MM.1S (cell line): ENCODE measurements around the gene NMNAT3.

Experiments used
- DNase-seq: peaks from one replicate; pipeline ENCODE4 v3.0.0-alpha.2; 2015
- H2AFZ ChIP-seq: fragments of 300-600 bp; sonication (generic); 2 replicates; pipeline ENCODE4 v1.6.0; 2016; ENCODE audit warnings: antibody characterized with exemption, low read length
- H3F3A ChIP-seq: fragments of 300-600 bp; sonication (generic); 2 replicates; pipeline ENCODE4 v1.6.1; 2016; ENCODE audit warnings: mild to moderate bottlenecking, antibody characterized with exemption, low read length, moderate library complexity, mixed read lengths; ENCODE audit not compliant: insufficient read depth
- H3K27ac ChIP-seq: fragments of 300-600 bp; sonication (generic); 2 replicates; pipeline ENCODE4 v1.5.1; 2016; ENCODE audit warnings: mild to moderate bottlenecking, low read length
- H3K27me3 ChIP-seq: fragments of 300-600 bp; sonication (generic); replicated peaks from 2 replicates; pipeline ENCODE4 v1.6.0; 2016; ENCODE audit warnings: low read length; ENCODE audit not compliant: insufficient read depth
- H3K36me3 ChIP-seq: fragments of 300-600 bp; sonication (generic); replicated peaks from 2 replicates; pipeline ENCODE4 v1.6.1; 2016; ENCODE audit warnings: mild to moderate bottlenecking, low read length, mixed read lengths; ENCODE audit not compliant: insufficient read depth
- H3K4me1 ChIP-seq: fragments of 300-600 bp; sonication (generic); 2 replicates; pipeline ENCODE4 v1.6.1; 2016; ENCODE audit warnings: low read length, mixed read lengths
- H3K4me2 ChIP-seq: fragments of 300-600 bp; sonication (generic); 2 replicates; pipeline ENCODE4 v1.6.0; 2016; ENCODE audit warnings: low read depth, low read length
- H3K4me3 ChIP-seq: fragments of 300-600 bp; sonication (generic); 2 replicates; pipeline ENCODE4 v1.5.1; 2016; ENCODE audit warnings: low read length, mixed read lengths
- H3K79me2 ChIP-seq: fragments of 300-600 bp; sonication (generic); 2 replicates; pipeline ENCODE4 v1.6.1; 2016; ENCODE audit warnings: mixed run types, low read length, mixed read lengths
- H3K9ac ChIP-seq: fragments of 300-600 bp; sonication (generic); 2 replicates; pipeline ENCODE4 v1.6.1; 2016; ENCODE audit warnings: low read length, mixed read lengths
- H3K9me2 ChIP-seq: fragments of 300-600 bp; sonication (generic); replicated peaks from 2 replicates; pipeline ENCODE4 v1.6.1; 2016; ENCODE audit warnings: mild to moderate bottlenecking, low read length, mixed read lengths; ENCODE audit not compliant: insufficient read depth
- H3K9me3 ChIP-seq: fragments of 300-600 bp; sonication (generic); replicated peaks from 2 replicates; pipeline ENCODE4 v1.6.1; 2016; ENCODE audit warnings: mild to moderate bottlenecking, low read length, mixed read lengths; ENCODE audit not compliant: insufficient read depth
- H4K20me1 ChIP-seq: fragments of 300-600 bp; sonication (generic); 2 replicates; pipeline ENCODE4 v1.6.1; 2016; ENCODE audit warnings: mild to moderate bottlenecking, low read length, moderate library complexity, mixed read lengths; ENCODE audit not compliant: insufficient read depth
- EZH2 ChIP-seq: fragments of 300-600 bp; sonication (generic); optimal IDR thresholded peaks from 2 replicates; pipeline ENCODE3; 2017; ENCODE audit warnings: low read depth, mild to moderate bottlenecking, antibody characterized with exemption, low read length, mixed read lengths
- EZH2phosphoT487 ChIP-seq: fragments of 300-600 bp; sonication (generic); IDR thresholded peaks from 2 replicates; pipeline ENCODE4 v1.6.1; 2018; ENCODE audit warnings: antibody characterized with exemption, low read length
- TF ChIP-seq, protein P1 (sequence below): fragments of 300-600 bp; sonication (generic); IDR thresholded peaks from 2 replicates; pipeline ENCODE4 v1.5.1; 2016; ENCODE audit warnings: antibody characterized with exemption, low read length, mixed read lengths

Gene NMNAT3

DNA sequence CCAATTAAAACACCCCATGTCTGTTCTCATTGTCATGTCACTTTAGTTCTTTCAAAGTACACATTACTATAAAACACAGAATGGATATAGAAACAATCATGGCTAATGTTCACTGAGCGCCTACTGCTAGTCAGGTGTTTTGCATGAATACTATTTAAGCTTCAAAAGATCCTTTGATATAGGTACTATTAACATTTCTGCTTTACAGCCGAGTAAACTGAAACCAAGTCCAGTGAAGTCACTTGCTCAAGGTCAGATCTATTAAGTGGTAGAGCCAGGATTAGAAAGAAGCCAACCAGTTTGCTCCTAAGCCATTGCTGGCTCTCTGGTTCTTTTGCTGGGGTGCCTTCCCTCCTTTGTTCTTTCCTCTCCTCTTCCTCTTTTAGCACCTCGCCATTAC lies 32.4 kb upstream of the NMNAT3 start:
- H3K9ac ChIP-seq = no peak overlapping the region
- no peak overlapping the region for H3K4me2 ChIP-seq
- no peaks in the 10 kb centered on the region for H3K36me3 ChIP-seq
- H2AFZ ChIP-seq = no peak overlapping the region
- H3F3A ChIP-seq = no peaks in the 10 kb centered on the region
- no peaks in the 10 kb centered on the region for H3K27me3 ChIP-seq
- TF ChIP-seq, protein P1, sequence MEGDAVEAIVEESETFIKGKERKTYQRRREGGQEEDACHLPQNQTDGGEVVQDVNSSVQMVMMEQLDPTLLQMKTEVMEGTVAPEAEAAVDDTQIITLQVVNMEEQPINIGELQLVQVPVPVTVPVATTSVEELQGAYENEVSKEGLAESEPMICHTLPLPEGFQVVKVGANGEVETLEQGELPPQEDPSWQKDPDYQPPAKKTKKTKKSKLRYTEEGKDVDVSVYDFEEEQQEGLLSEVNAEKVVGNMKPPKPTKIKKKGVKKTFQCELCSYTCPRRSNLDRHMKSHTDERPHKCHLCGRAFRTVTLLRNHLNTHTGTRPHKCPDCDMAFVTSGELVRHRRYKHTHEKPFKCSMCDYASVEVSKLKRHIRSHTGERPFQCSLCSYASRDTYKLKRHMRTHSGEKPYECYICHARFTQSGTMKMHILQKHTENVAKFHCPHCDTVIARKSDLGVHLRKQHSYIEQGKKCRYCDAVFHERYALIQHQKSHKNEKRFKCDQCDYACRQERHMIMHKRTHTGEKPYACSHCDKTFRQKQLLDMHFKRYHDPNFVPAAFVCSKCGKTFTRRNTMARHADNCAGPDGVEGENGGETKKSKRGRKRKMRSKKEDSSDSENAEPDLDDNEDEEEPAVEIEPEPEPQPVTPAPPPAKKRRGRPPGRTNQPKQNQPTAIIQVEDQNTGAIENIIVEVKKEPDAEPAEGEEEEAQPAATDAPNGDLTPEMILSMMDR = no peak
- TF ChIP-seq EZH2 (no peak), EZH2phosphoT487 (no peak)
- no peaks in the 10 kb centered on the region for H3K79me2 ChIP-seq
- H3K4me3 ChIP-seq = no peak overlapping the region
- no peak overlapping the region for H3K27ac ChIP-seq
- no peaks in the 10 kb centered on the region for H3K9me3 ChIP-seq
- no peaks in the 10 kb centered on the region for H3K9me2 ChIP-seq
- DNase-seq = no peak
- no peaks in the 10 kb centered on the region for H4K20me1 ChIP-seq
- H3K4me1 ChIP-seq = no peaks in the 10 kb centered on the region

DNA sequence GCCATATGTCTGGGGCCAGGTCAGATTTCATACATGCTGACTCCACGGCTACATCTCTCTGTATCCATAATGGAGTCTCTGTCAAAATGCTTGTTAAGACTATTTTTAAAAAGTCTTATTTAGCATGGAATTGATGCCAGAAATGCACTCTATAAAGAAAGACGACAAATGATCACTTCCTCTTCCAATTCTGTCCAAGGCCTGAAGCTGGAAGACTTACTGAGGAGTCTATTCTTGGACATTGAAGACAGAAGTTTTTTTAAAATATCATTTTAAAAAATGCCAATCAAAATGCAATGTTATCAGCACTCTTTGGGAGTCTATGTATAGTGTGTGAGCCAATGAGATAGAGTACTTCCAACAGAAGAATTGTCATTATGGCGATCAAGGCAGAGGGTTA lies 27.9 kb upstream of the NMNAT3 start:
- H3K79me2 ChIP-seq = no peaks in the 10 kb centered on the region
- H3K4me2 ChIP-seq = no peak overlapping the region
- H3K4me3 ChIP-seq = no peak overlapping the region
- H4K20me1 ChIP-seq = no peaks in the 10 kb centered on the region
- no peaks in the 10 kb centered on the region for H3K36me3 ChIP-seq
- H3K27me3 ChIP-seq = no peaks in the 10 kb centered on the region
- H2AFZ ChIP-seq = no peak overlapping the region
- DNase-seq = no peak
- TF ChIP-seq, protein P1 = no peak
- TF ChIP-seq EZH2phosphoT487 = no peak
- TF ChIP-seq EZH2 = no peak
- no peak overlapping the region for H3K27ac ChIP-seq
- no peaks in the 10 kb centered on the region for H3K9me2 ChIP-seq
- no peaks in the 10 kb centered on the region for H3K4me1 ChIP-seq
- no peaks in the 10 kb centered on the region for H3F3A ChIP-seq
- H3K9ac ChIP-seq = no peak overlapping the region
- no peaks in the 10 kb centered on the region for H3K9me3 ChIP-seq

DNA sequence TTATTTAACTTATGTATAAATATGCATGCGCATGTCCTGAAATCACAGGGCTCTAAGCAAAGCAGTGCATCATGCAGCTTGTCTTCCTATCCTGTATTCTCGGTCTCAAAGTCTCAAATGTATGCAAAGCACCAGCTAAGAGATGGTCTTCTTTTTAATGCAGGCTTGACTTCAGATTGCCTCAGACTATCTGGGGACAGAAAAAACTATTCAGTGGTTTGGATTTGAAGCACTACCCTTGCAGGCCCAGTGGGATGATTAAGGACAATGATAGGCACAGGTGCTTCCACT lies 18.5 kb upstream of the NMNAT3 start:
- no peaks in the 10 kb centered on the region for H3F3A ChIP-seq
- no peaks in the 10 kb centered on the region for H3K9me2 ChIP-seq
- no peaks in the 10 kb centered on the region for H3K79me2 ChIP-seq
- H3K27me3 ChIP-seq = no peaks in the 10 kb centered on the region
- no peak for DNase-seq
- no peaks in the 10 kb centered on the region for H3K36me3 ChIP-seq
- H3K4me3 ChIP-seq = no peak overlapping the region
- TF ChIP-seq EZH2 (no peak), EZH2phosphoT487 (no peak)
- TF ChIP-seq, protein P1 = no peak
- H4K20me1 ChIP-seq = no peaks in the 10 kb centered on the region
- no peak overlapping the region for H3K4me2 ChIP-seq
- H3K9me3 ChIP-seq = no peaks in the 10 kb centered on the region
- H3K9ac ChIP-seq = no peak overlapping the region
- H3K27ac ChIP-seq = no peak overlapping the region
- no peak overlapping the region for H2AFZ ChIP-seq
- H3K4me1 ChIP-seq = no peaks in the 10 kb centered on the region
